GM18907 (cell line): ENCODE results near the gene RP2.

ENCODE experiments used
- ATAC-seq: cut with Tn5 transposase; IDR thresholded peaks from one replicate; pipeline ENCODE4 v1.9.1; 2021; ENCODE audit warnings: mild to moderate bottlenecking, moderate library complexity; ENCODE audit not compliant: unreplicated experiment

The RP2 gene

GRCh38 chrX:46917622-46918021 lies 80.8 kb downstream of the RP2 start:
- ATAC-seq: no peak

DNA sequence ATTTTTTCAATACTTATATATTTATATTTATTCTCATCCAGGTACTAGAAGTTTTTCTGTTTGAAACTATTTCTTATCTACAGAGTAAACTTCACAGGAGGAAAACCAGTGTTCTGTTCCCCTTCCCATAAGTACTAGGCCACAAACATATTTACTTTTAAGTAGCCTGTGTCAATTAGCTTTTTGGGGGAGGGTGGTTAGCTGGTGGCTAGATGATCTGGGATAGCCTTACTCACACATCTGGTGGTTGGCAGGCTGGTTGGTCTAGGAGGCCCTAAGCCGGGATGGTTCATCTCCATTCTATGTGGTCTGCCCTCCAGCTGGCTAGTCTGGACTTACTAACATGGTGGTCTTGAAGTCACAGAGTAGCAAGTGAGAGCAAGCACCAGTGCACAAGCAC lies 81.6 kb downstream of the RP2 start:
- ATAC-seq: no peak

GRCh38 chrX:46920235-46920634 lies 83.4 kb downstream of the RP2 start:
- ATAC-seq: no peak

- no peak for ATAC-seq
Observed at GRCh38 chrX:46922611-46923010, 85.8 kb downstream of the RP2 start.

DNA sequence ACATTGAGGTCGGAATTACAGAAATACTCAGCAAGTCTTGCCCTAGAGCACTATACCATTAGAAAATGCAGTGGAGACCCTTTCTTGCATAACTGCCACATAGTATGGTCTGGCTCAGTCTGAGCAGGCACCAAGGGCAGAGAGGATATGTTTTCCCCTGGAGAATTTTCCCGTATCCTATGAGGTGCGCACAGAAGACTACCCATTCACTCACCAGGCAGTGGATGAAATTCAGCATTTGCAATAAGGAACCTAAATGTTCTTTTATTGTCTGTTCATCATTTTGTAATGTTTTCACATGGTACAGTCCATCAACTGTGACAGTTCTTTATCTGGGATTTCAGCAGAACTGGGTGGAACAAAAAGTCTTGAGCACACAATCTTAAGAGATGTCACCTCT lies 90.9 kb downstream of the RP2 start:
- ATAC-seq: no peak

DNA sequence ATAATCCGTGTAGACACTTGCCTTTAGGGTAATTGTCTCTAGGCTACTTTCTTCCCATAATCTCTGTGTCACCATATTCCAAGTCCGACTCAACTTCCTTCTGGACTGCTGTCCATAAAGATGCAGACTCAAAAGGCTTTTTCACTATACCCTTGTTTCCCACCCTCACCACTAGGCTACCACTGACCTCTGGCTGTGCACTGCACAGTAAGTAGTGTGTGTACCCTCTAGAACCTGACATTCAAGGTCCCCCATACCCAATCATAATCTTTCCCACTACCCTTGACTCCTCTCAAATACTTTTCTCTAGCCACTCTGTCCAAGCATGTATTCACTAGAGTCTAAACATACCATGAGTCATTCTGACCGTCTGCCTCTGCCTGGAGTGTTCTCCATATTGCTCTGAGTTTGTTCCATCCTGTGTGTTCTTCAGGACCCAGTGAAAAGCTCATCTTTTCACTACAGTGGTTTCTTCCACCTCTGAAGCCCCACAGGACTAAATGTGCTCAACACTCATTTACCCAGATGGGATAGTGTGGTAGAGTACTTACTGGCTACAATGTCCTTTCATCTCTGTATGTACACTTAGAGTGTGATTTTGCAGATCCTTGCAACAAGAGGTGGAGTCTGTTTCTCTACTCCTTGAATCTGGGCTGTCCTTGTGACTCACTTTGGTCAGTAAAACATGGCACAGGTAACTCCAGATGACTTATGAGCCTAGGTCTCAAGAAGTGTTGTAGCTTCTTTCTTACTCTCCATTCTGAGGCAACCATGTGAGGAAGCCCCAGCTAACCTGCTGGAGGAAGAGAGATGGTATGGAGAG lies 92.8 kb downstream of the RP2 start:
- ATAC-seq: no peak
